Muscle of leg (tissue), 11 donors: ENCODE results near the gene ABHD13. TPM values are rescaled to one million over a fixed set of nuclear protein-coding genes. Genes with fewer than 3 reads are reported as not detected.
A peak's percentile ranks its signal among the peaks of the same experiment; 100 is the strongest.
"Not testable (repeated sequence)": the region's sequence is repeated elsewhere in the genome, so short reads cannot be mapped to it uniquely, and the experiment has no call there.

Source experiments
- DNase-seq: peaks from one replicate; pipeline ENCODE4 v3.0.0; 2013
- H3K27ac ChIP-seq: one replicate; pipeline ENCODE4 v1.5.1; 2013; ENCODE audit warnings: mild to moderate bottlenecking, low read length, control low read depth
- H3K27me3 ChIP-seq: one replicate; pipeline ENCODE4 v1.6.1; 2013; ENCODE audit warnings: low read length; ENCODE audit not compliant: control insufficient read depth, insufficient read depth
- H3K36me3 ChIP-seq: one replicate; pipeline ENCODE4 v1.6.1; 2013; ENCODE audit warnings: low read length; ENCODE audit not compliant: control insufficient read depth, insufficient read depth
- H3K4me1 ChIP-seq: one replicate; pipeline ENCODE4 v1.6.1; 2013; ENCODE audit warnings: low read length; ENCODE audit not compliant: control insufficient read depth, insufficient read depth
- H3K4me3 ChIP-seq: one replicate; pipeline ENCODE4 v1.5.1; 2013; ENCODE audit warnings: low read length, control low read depth
- H3K9me3 ChIP-seq: replicated peaks from 2 replicates; pipeline ENCODE4 v1.6.1; 2013; ENCODE audit warnings: low read depth, low read length; ENCODE audit not compliant: control insufficient read depth
- WGBS: methylation state at CpG from one replicate; pipeline ENCODE4 v1.1.5; 2013; ENCODE audit warnings: missing lambda C conversion rate; ENCODE audit not compliant: insufficient coverage; 5-methylcytosine and 5-hydroxymethylcytosine counted together
- polyA plus RNA-seq, 8 donors: library from polyadenylated mRNA; unstranded; fragments of 120-200 nt; gene quantifications; one replicate each; pipeline versions ENCODE4 v1.2.1 to v1.2.3, GENCODE V29; 2013; ENCODE audit warnings: inconsistent platforms in 1 of 8, low replicate concordance in 1 of 8; ENCODE audit not compliant: insufficient read length in 8 of 8, insufficient read depth in 1 of 8
- total RNA-seq: library from RNA; stranded (reverse); fragments of 120-200 nt; gene quantifications from one replicate; pipeline ENCODE4 v1.2.4, GENCODE V29; 2013

ABHD13 gene
- total and polyA plus RNA-seq, 9 donors, result 7.0 to 11.9 (median 9.0) TPM

DNA sequence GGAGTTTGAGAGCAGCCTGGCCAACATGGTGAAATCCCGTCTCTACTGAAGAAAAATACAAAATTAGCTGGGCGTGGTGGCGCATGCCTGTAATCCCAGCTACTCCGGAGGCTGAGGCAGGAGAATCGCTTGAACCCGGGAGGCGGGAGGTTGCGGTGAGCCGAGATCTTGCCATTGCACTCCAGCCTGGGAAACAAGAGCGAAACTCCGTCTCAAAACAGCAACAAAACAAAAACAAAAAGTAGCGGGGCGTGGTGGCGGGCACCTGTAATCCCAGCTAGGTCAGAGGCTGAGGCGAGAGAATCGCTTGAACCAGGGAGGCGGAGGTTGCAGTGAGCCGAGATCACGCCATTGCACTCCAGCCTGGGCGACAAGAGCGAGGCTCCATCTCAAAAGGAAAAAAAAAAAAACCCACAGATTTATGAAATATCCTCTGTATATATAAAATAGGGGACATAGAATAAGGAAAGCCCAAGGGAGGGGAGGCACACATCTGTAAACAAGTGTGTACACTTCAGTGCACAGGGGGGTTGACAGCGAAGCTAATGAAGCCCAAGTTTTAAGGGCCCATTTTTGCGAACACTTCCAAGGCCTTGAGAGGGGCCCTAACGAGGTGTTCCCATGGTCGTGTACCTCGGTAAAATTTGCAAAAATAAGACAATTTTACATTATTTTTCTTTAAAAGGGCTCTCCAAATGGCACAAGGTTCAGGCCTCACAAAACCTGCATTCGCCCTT lies 717 bp upstream of the ABHD13 start:
- not testable (repeated sequence) for DNase-seq, H3K36me3 ChIP-seq, H3K9me3 ChIP-seq, H3K27me3 ChIP-seq
- peak overlapping the region; percentile 87 for H3K4me3 ChIP-seq
- H3K4me1 ChIP-seq, result peaks cover 19% of the 10 kb centered on the region
- peak overlapping the region; percentile 94 for H3K27ac ChIP-seq
- WGBS, result 66% methylated on average over 20 of the region's 27 CpGs

DNA sequence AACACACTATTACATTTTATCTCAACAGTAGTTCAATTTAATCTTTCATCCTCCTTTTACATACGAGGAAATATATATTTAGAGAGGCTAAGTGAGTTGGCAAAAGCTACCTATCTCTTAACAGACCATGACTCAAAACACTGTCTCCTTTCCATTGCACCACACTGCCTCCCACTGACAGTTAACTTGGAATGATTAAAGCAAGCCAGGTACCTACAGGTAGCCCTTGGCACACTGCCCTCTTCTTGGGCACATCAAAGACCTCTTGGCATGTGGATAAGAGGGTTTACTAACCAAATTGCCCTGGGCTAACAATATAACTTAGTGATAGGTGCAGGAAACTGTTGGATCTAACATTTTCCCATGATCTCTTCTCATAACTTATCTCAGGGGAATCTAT lies 1.8 kb downstream of the ABHD13 start:
- WGBS, result no CpG with 5 or more reads among the region's 1 CpG
- peaks cover 14% of the 10 kb centered on the region for H3K4me1 ChIP-seq
- no peak overlapping the region for H3K27ac ChIP-seq
- no peaks in the 10 kb centered on the region for H3K9me3 ChIP-seq
- no peaks in the 10 kb centered on the region for H3K27me3 ChIP-seq
- no peak for DNase-seq
- H3K4me3 ChIP-seq, result no peak overlapping the region
- no peaks in the 10 kb centered on the region for H3K36me3 ChIP-seq

- no peaks in the 10 kb centered on the region for H3K36me3 ChIP-seq
- no peak overlapping the region for H3K27ac ChIP-seq
- DNase-seq, result no peak
- H3K4me1 ChIP-seq, result peaks cover 4% of the 10 kb centered on the region
- no peak overlapping the region for H3K4me3 ChIP-seq
- H3K27me3 ChIP-seq, result no peaks in the 10 kb centered on the region
- H3K9me3 ChIP-seq, result no peaks in the 10 kb centered on the region
- WGBS, result no CpG with 5 or more reads among the region's 7 CpGs
Observed at GRCh38 chr13:108223687-108224503, 5.7 kb downstream of the ABHD13 start.

GRCh38 chr13:108225440-108225839 lies 7.2 kb downstream of the ABHD13 start:
- no peak for DNase-seq
- H3K27ac ChIP-seq, result no peak overlapping the region
- WGBS, result no CpG with 5 or more reads among the region's 1 CpG
- no peak overlapping the region for H3K4me3 ChIP-seq
- no peaks in the 10 kb centered on the region for H3K36me3 ChIP-seq
- no peaks in the 10 kb centered on the region for H3K4me1 ChIP-seq
- H3K9me3 ChIP-seq, result no peaks in the 10 kb centered on the region
- H3K27me3 ChIP-seq, result no peaks in the 10 kb centered on the region

DNA sequence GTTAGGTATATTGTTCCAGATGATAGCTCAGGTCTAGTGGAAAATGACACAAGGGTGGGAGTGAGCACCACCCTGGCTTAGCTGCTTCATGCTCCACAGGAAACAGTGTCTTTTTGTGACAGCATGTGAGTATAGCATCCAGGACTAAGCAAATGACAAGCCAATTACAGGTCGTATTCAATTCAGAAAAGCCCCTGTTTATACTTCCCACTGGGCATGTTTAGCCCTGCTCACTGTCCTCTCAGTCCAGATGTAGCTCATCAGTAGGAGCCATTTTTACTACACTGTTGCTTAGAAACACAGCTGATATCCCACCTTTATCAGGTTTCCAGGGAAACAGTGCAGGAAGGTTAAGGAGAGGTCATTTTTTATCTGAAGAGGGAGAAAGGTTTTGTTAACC lies 8.0 kb downstream of the ABHD13 start:
- no peaks in the 10 kb centered on the region for H3K4me1 ChIP-seq

DNA sequence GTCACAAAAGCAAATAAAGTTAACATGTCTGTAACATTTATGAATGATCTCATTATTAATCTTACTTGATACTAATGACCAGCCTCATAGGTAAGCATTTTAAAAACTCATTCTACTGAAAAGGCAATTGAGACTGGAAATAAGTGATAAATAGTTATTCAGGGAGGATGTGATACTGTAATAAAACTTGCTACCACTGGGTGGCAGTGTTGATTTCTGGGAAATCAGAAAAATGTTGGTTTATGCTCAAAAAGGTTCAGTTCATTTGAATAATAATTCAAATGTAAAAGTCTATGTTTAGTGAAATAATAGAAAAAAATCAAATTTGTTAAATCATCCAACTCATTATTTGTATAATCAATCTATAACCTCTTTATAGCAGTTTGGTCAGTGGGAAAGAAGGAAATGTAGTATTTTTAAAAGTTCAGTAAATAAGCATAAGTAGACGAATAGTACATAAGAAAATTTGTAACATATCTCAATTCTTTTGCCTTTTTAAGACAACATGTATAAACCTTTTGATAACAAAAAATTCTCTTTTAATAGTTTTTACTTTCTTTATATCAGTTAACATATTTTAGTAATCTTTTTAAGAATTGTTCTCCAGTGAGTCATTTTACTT lies 9.6 kb downstream of the ABHD13 start:
- Histone ChIP-seq H3K27me3 (no peaks in the 10 kb centered on the region), H3K4me3 (no peak overlapping the region), H3K9me3 (no peaks in the 10 kb centered on the region), H3K4me1 (no peaks in the 10 kb centered on the region), H3K36me3 (no peaks in the 10 kb centered on the region), H3K27ac (no peak overlapping the region)
- WGBS, result no CpG with 5 or more reads among the region's 1 CpG
- DNase-seq, result peak; percentile 37

More for the DNA sequence above, 8.0 kb downstream of the ABHD13 start:
- no peak for DNase-seq
- Histone ChIP-seq H3K27me3 (no peaks in the 10 kb centered on the region), H3K9me3 (no peaks in the 10 kb centered on the region), H3K27ac (no peak overlapping the region), H3K4me3 (no peak overlapping the region), H3K36me3 (no peaks in the 10 kb centered on the region)
- WGBS, result 0% methylated on average over 1 of the region's 1 CpG

DNA sequence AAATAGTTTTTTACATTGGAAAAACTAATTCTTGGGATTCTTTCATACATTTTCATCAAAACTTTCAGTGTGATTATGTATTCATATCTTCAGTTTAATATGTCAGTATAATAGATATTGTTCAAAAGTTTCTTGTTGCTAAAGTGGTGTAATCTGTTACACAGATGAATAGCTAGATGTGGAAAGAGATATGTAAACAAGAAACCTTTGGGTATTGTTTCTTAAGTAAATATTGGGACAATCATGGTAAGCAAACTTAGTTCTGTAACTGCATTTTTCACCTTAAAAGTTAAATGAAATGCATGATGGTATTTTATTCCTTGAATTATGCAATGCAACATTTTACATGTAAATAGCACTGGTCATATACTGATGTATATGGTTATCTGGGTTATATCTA lies 12.2 kb downstream of the ABHD13 start:
- Histone ChIP-seq H3K36me3 (no peaks in the 10 kb centered on the region), H3K9me3 (no peaks in the 10 kb centered on the region), H3K27ac (no peak overlapping the region), H3K27me3 (no peaks in the 10 kb centered on the region), H3K4me1 (no peaks in the 10 kb centered on the region), H3K4me3 (no peak overlapping the region)
- no peak for DNase-seq

- H3K4me3 ChIP-seq, result no peak overlapping the region
- H3K36me3 ChIP-seq, result no peaks in the 10 kb centered on the region
- no peak for DNase-seq
- WGBS, result 60% methylated on average over 1 of the region's 4 CpGs
- H3K27me3 ChIP-seq, result no peaks in the 10 kb centered on the region
- no peaks in the 10 kb centered on the region for H3K4me1 ChIP-seq
- peaks cover 14% of the 10 kb centered on the region for H3K9me3 ChIP-seq
- H3K27ac ChIP-seq, result no peak overlapping the region
Observed at GRCh38 chr13:108249150-108249549, 31.0 kb downstream of the ABHD13 start.

DNA sequence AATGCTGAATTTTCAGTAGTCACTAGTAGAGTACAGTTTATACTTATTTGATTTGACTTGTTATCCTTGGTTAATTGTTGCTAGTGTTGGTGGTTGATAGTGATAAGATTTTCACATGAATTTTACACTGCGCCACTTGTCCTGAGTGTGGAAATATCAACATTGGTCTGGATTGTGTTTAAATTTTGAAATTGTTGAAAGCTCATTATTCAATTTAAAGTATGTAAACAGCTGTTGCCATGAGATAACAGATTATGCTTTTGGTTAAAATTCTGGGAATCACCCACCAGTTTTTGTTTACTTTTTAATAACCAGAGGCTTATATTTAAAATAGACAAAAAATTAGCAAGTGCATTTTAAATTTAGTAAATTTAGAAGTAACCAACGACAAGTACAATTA lies 39.1 kb downstream of the ABHD13 start:
- no CpG with 5 or more reads among the region's 2 CpGs for WGBS
- H3K4me1 ChIP-seq, result no peaks in the 10 kb centered on the region
- no peaks in the 10 kb centered on the region for H3K36me3 ChIP-seq
- DNase-seq, result no peak
- H3K9me3 ChIP-seq, result no peaks in the 10 kb centered on the region
- no peaks in the 10 kb centered on the region for H3K27me3 ChIP-seq
- H3K4me3 ChIP-seq, result no peak overlapping the region
- no peak overlapping the region for H3K27ac ChIP-seq

- no peak for DNase-seq
- no peaks in the 10 kb centered on the region for H3K36me3 ChIP-seq
- H3K27me3 ChIP-seq, result no peaks in the 10 kb centered on the region
- H3K9me3 ChIP-seq, result no peaks in the 10 kb centered on the region
- no peak overlapping the region for H3K4me3 ChIP-seq
- H3K4me1 ChIP-seq, result peaks cover 1% of the 10 kb centered on the region
- H3K27ac ChIP-seq, result no peak overlapping the region
- WGBS, result no CpG with 5 or more reads among the region's 9 CpGs
Observed at GRCh38 chr13:108263621-108264355, 45.6 kb downstream of the ABHD13 start.
